T follicular helper cell (primary cell): Measurements from ENCODE around the gene WDFY3.

ENCODE experiments used
- DNase-seq: peaks from one replicate; pipeline ENCODE4 v3.0.0-alpha.2; 2020; ENCODE audit warnings: low read depth

WDFY3 gene

GRCh38 chr4:84952776-84953175, 13.7 kb downstream of the WDFY3 start:
- DNase-seq, result no peak

DNA sequence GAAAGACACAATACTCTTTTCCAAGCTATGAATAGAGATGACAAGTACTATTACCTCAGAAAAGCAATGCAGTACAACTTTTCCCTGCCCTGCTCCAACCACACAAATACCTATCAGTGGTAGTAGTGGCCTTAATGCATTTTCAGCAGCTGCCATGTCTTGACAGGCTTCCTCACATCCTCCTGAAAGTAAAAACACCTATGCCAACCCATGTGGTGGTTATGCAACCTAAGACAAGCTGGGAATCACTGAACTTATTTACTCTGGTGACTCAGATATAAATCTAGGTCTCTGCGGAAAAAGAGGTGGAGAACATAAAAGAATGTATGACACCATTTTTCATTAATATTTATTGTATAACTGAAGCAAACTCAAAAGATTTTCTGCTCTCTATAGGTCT, 14.5 kb downstream of the WDFY3 start:
- no peak for DNase-seq

- no peak for DNase-seq
Measured at GRCh38 chr4:84948056-84948455, 18.4 kb downstream of the WDFY3 start.

DNA sequence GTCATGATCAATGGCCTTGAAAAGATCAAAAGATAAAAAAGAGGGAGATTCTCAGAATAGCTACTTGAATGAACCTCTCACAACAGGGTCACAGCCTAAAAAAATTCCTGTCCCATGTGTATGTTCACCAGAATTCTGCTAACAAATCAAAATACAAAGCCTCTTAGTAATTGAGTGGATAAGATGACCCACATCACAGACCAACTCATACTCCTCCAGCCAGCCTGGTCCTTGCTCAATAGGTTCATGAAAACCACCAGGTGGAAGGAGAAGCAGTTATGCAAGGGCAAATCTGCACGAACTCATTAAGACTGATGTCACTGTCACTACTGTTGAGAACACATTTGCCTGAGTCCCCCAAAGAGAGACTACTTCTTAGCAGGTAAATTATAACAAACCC, 21.5 kb downstream of the WDFY3 start:
- no peak for DNase-seq

DNA sequence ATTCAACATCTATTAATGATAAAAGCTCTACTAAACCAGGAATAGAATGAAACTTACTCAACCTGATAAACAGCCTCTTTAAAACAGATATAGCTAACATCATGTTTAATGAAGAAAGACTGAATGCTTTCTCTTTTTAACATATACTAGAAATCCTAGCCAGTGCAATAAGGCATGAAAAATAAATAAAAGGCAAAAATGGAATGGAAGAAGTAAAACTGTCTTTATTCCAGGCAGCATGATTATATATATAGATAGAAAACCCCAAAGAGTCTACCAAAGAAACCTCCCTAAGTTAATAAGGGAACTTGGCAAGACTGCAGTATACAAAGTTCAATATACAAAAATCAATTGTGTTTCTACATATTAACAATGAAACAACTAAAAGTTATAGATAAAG, 25.5 kb downstream of the WDFY3 start:
- no peak for DNase-seq

- no peak for DNase-seq
Measured at GRCh38 chr4:84939113-84939512, 27.4 kb downstream of the WDFY3 start.

DNA sequence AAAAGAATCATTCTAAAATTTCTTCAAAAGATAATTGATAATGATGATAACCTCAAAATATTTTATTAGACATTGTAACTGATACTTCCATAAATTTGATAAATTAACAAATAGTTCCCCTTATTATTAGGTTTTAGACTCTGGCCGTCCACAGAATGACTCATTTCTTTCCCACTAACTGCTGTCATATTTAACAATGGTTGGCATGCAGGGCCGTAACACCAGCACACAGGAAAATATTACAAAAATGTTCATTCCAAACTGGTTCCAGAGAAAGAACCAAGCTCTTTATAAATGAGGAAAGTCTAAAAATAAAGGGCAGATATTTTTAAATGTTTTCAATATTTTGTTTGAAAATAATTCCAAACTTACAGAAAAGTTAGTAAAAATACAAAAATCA, 28.2 kb downstream of the WDFY3 start:
- no peak for DNase-seq

DNA sequence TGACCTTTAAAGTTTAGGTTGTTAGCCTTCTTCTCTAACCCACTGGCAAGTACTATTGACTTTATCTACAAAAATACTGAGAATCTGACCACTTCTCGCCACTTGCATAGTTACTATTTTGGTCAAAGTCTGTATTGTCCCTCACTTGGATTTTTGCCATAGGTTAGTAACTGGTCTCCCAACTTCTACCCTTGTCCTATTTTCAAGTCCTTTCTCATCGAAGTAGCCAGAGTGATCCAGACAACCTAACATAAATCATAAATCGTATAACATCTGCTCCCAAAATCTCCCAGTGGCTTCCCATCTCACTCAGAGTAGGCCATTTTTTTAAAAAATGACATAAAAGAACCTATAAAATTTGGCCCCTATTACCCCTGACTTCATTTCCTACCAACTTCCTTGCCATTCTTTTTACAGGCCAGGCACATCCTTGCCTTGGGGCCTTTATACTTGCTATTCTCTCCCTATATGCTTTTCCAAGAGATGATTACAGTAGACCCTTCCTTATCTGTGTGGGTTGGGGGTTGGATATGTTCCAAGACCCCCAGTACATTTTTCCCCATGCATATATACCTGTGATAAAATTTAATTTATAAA, 29.0 kb downstream of the WDFY3 start:
- no peak for DNase-seq

DNA sequence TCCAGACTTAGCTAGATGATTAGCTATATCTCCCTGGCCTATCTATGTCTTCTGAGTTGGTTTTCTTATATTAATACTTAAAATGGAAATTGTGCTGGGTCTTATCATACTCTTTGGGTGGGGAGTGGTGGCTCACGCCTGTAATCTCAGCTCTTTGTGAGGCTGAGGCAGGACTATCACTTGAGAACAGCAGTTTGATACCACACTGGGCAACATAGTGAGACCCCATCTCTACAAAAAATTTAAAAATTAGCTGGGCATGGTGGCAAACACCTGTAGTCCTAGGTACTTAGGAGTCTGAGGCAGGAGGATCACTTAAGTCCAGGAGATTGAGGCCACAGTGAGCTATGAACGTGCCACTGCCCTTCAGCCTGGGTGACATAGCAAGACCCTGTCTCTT, 30.4 kb downstream of the WDFY3 start:
- no peak for DNase-seq

- DNase-seq, result no peak
Measured at GRCh38 chr4:84932462-84932861, 34.0 kb downstream of the WDFY3 start.

DNA sequence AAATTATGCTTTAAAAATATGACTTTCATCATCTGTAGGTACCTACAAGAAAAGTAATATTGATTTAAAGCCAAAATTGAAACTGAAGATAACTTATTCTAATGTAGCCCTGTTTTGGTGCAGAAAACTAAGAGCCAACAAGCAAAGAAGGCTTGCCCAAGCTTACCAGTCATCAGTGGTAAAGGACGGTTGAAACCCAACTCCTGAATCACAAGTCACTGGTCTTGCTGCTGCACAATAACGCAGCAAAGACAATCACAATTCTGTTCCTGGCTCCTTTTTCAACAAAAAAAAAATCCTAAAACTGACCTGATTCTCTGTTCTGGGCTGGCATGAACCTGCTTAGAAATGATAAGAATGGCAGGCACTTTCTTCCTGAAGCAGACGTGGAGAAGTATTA, 34.5 kb downstream of the WDFY3 start:
- DNase-seq, result no peak

DNA sequence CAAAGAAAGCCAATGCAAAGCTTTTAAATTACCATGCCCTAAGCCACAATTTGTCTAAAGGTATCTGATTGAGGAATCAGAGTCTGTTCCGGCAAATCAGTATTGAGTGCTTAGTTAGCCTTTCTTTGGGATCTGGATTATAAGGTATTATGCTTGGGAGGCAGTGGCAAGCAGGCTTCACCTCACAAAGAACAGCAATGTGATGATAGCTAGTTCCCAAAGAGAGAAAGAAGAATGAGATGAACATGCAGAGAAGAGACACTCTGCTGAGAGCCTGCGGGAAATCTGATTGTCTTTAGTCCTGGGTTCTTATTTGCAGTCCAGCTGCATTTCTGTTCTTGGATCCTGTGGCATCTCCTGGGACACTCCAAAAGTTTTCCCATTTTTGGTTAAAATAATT, 35.2 kb downstream of the WDFY3 start:
- DNase-seq, result no peak

DNA sequence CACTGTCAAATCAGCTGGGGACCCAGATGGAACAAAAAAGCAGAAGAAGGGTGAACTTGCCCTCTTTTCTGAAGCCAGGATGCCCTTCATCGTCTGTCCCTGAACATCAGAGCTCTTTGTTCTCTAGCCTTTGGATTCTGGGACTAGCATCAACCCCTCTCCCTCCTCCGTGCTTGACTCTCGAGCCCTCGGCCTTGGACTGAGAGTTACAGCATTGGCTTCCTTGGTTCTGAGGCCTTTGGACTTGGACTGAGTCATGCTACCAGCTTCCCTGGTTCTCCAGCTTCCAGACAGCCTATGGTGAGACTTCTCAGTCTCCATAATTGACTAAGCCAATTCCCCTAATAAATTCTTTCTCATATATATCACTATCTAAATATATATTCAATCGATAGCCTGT, 38.4 kb downstream of the WDFY3 start:
- DNase-seq, result no peak

GRCh38 chr4:84927428-84927827, 39.1 kb downstream of the WDFY3 start:
- no peak for DNase-seq

GRCh38 chr4:84925558-84925957, 40.9 kb downstream of the WDFY3 start:
- no peak for DNase-seq

GRCh38 chr4:84924434-84924833, 42.1 kb downstream of the WDFY3 start:
- no peak for DNase-seq

DNA sequence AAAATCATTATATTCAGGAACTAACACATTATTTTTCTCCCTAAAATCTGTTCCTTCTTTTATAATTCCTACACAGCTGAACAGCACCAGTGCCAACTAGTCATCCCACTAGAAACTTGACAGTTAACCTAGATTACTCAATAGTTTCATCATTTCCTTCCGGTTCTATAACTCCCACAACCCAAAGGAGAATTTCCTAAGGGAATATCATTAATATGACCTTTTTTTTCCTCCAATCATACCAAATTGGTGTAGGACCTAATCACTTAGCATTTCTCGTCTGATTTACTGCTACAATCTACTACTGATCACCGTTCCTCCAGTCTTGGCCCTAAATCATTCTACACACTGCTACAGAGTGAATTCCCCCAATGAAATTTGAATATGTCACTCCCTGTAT, 45.9 kb downstream of the WDFY3 start:
- DNase-seq, result no peak

- DNase-seq, result no peak
Measured at GRCh38 chr4:84917869-84918600, 48.5 kb downstream of the WDFY3 start.

- DNase-seq, result no peak
Measured at GRCh38 chr4:84917086-84917821, 49.2 kb downstream of the WDFY3 start.

- DNase-seq, result no peak
Measured at GRCh38 chr4:84916227-84916626, 50.3 kb downstream of the WDFY3 start.

DNA sequence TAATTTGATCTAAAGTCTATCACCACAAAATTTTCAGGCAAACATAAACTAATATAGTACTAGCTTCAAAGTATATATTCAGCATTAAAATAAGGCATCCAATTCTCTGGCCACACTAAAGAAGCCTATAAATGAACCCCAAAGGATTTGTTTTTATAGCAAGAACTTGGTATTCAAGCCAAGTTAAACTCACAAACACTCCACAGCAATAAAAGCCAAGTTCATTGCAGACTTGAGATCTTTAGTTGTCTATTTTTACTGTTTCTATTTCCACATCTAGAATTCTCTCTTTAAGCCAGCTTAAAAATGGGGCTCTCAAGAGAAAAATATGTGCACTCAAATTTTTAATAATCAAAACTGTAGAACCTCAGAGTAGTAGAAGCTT, 51.1 kb downstream of the WDFY3 start:
- no peak for DNase-seq

- DNase-seq, result no peak
Measured at GRCh38 chr4:84914686-84915395, 51.6 kb downstream of the WDFY3 start.

DNA sequence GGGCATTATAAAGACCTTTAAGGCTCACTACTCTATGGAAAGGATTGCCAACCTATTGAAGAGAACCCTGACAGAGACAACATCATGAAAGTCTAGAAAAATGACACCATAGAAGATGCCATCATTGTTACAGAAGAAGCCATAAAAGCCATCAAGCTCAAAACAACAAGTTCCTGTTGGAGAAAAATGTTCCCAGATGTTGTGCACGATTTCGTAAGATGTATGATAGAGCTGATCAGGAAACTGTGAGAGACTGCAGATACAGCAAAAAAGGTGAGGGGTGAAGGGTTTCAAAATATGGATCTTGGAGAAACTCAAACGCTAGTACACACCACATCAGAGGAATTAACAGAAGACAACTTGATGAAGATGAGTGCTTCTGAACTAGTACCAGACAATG, 53.3 kb downstream of the WDFY3 start:
- no peak for DNase-seq
